HG03460 (cell line): ENCODE measurements around the gene GALC.

Experiments
- ATAC-seq: cut with Tn5 transposase; IDR thresholded peaks from one replicate; pipeline ENCODE4 v1.9.1; 2021; ENCODE audit not compliant: unreplicated experiment

GALC gene

GRCh38 chr14:88007608-88008007 is 14.6 kb upstream of the GALC start:
- no peak for ATAC-seq

GRCh38 chr14:88005978-88006851 is 13.2 kb upstream of the GALC start:
- peak; percentile 90 for ATAC-seq

GRCh38 chr14:88005050-88005481 is 12.1 kb upstream of the GALC start, which contains the start of gene GPR65:
TSS of gene GPR65 (plus strand) at chr14:88005135. CDS start at chr14:88010848, 5,713 bp downstream.
- peak; percentile 68 for ATAC-seq

- ATAC-seq = no peak
Observed at GRCh38 chr14:88004506-88005036, 11.6 kb upstream of the GALC start.

- no peak for ATAC-seq
Observed at GRCh38 chr14:88003425-88003824, 10.4 kb upstream of the GALC start.

GRCh38 chr14:88002421-88003075 is 9.6 kb upstream of the GALC start:
- no peak for ATAC-seq

GRCh38 chr14:87999277-87999676 is 6.3 kb upstream of the GALC start:
- ATAC-seq = no peak

- no peak for ATAC-seq
Observed at GRCh38 chr14:87998482-87998881, 5.5 kb upstream of the GALC start.

- ATAC-seq = no peak
Observed at GRCh38 chr14:87996291-87996592, 3.3 kb upstream of the GALC start.

GRCh38 chr14:87995500-87996290 is 2.7 kb upstream of the GALC start:
- no peak for ATAC-seq

- ATAC-seq = peak; percentile 38
Observed at GRCh38 chr14:87994974-87995373, 2.0 kb upstream of the GALC start.

GRCh38 chr14:87992346-87992717 is 650 bp downstream of the GALC start:
- ATAC-seq = no peak

GRCh38 chr14:87990682-87991081 is 2.3 kb downstream of the GALC start:
- no peak for ATAC-seq

GRCh38 chr14:87989956-87990299 is 3.1 kb downstream of the GALC start:
- ATAC-seq = no peak

- ATAC-seq = no peak
Observed at GRCh38 chr14:87989221-87989955, 3.6 kb downstream of the GALC start.

- ATAC-seq = no peak
Observed at GRCh38 chr14:87979689-87980088, 13.3 kb downstream of the GALC start.

- no peak for ATAC-seq
Observed at GRCh38 chr14:87975636-87976035, 17.3 kb downstream of the GALC start.

GRCh38 chr14:87971010-87971409 is 22.0 kb downstream of the GALC start:
- peak; percentile 87 for ATAC-seq

- no peak for ATAC-seq
Observed at GRCh38 chr14:87967496-87967895, 25.5 kb downstream of the GALC start.

GRCh38 chr14:87966816-87967215 is 26.2 kb downstream of the GALC start:
- ATAC-seq = no peak

GRCh38 chr14:87961246-87961645 is 31.7 kb downstream of the GALC start:
- ATAC-seq = no peak
